Smooth muscle cell of the pulmonary artery (primary cell): ENCODE measurements around the gene RNF103. TPM values are rescaled to one million over a fixed set of nuclear protein-coding genes. Genes with fewer than 3 reads are reported as not detected.

Source experiments
- total RNA-seq: library from RNA; depleted of rRNA; stranded (reverse); fragments of >200 nt; gene quantifications from 2 replicates; pipeline ENCODE4 v1.2.3, GENCODE V29; 2014

Gene RNF103
- total RNA-seq, result 18.1 and 24.1 TPM in 2 replicates

GRCh38 chr2:86623494-86624266 is at the start of gene RNF103:
RNF103 (minus strand) TSS chr2:86623865; CDS start chr2:86622886, 979 bp downstream.

GRCh38 chr2:86562922-86563649 is 60.6 kb downstream of the RNF103 start, which contains the start of gene CHMP3:
CHMP3 (minus strand) TSS chr2:86563443; CDS start chr2:86563348, 95 bp downstream.

Other genes with a start within 250 kb of the RNF103 start
- 36.9 and 41.2 TPM in 2 replicates for gene KDM3A, start 182.5 kb downstream of the RNF103 start, total RNA-seq
- 91.6 and 117 TPM in 2 replicates for gene CHMP3, start 60.4 kb downstream of the RNF103 start, total RNA-seq
- gene RMND5A, start 96.4 kb upstream of the RNF103 start, total RNA-seq, result 17.8 and 20.6 TPM in 2 replicates
- gene CD8A, start 167.0 kb upstream of the RNF103 start, total RNA-seq, result 0.07 TPM in 1 of 2 replicates, not detected in the other
- not detected in 2 replicates for gene CD8B, start 238.0 kb upstream of the RNF103 start, total RNA-seq